HCT116 (cell line): ENCODE results near the gene SAMD10.

ENCODE experiments used
- CEBPB ChIP-seq: IDR thresholded peaks from 2 replicates; pipeline ENCODE4 v1.6.1; 2012; ENCODE audit warnings: low read depth
- EZH2 ChIP-seq: fragments of 200-600 bp; sonication (generic); IDR thresholded peaks from 2 replicates; pipeline ENCODE4 v1.6.1; 2017; ENCODE audit warnings: antibody characterized with exemption, mixed run types
- EZH2phosphoT487 ChIP-seq: fragments of 200-600 bp; IDR thresholded peaks from 2 replicates; pipeline ENCODE4 v1.6.1; 2018; ENCODE audit warnings: antibody characterized with exemption, borderline replicate concordance
- POLR2A ChIP-seq: IDR thresholded peaks from 2 replicates; pipeline ENCODE4 v1.7.0; 2011; ENCODE audit warnings: borderline replicate concordance; ENCODE audit not compliant: insufficient read depth, insufficient read length; ENCODE audit errors: extremely low read depth
- POLR2AphosphoS5 ChIP-seq: IDR thresholded peaks from 2 replicates; pipeline ENCODE4 v1.6.1; 2011; ENCODE audit warnings: mild to moderate bottlenecking, low read depth, low read length, moderate library complexity
- TF ChIP-seq, protein P1 (sequence below): IDR thresholded peaks from 2 replicates; pipeline ENCODE4 v1.6.1; 2012; ENCODE audit warnings: low read depth
- TF ChIP-seq, protein P2 (sequence below), 3 experiments: fragments of 200-600 bp in 1 of 3; sonication (generic) in 1 of 3; IDR thresholded peaks in 2 of 3; conservative IDR thresholded peaks in 1 of 3; 2 replicates each; pipeline ENCODE4 v1.5.1; 2012 to 2017; ENCODE audit warnings: low read depth in 2 of 3, low read length in 2 of 3, antibody characterized with exemption in 1 of 3, borderline replicate concordance in 1 of 3, control low read depth in 1 of 3, mild to moderate bottlenecking in 1 of 3, mixed read lengths in 1 of 3, mixed run types in 1 of 3, moderate library complexity in 1 of 3; ENCODE audit not compliant: insufficient read depth in 1 of 3

DNA sequence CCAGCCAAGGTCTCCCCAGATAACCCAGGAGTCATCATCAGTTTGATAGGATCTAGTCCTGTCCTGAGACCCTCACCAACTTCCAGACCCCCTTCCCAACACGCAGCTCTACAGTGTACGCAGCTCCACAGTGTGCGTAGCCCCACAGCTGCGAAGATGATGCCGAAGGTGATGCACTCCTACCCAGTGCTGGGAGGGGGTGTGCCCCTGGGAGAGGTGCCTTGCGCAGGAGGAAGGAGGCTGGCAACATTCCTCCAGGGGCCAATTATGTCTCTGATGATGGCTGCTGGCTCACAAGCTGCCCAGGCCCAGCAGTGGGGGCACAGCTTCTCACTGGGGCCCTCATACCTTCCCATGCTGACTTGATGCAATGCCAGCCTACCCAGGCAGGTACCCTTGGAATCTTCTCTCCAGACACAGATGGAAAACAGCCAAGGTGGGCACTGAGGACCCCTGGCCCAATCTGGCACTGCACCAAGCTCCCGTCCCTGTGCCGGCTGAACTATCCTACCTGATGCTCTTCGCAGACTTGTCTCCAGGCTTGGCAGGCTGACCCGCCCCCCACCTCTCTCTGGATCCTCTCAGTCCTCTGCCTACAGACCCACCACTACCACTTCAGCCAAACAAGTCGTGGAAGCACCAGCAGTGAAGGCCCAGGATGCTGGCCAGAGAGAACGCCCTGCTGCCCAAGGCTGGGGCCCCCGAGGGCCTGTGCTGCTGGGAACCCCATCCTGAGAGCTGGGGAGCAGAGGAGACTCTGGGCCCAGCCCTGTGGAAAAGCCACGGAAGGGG lies 11.1 kb downstream of the SAMD10 start:
- TF ChIP-seq, protein P1, sequence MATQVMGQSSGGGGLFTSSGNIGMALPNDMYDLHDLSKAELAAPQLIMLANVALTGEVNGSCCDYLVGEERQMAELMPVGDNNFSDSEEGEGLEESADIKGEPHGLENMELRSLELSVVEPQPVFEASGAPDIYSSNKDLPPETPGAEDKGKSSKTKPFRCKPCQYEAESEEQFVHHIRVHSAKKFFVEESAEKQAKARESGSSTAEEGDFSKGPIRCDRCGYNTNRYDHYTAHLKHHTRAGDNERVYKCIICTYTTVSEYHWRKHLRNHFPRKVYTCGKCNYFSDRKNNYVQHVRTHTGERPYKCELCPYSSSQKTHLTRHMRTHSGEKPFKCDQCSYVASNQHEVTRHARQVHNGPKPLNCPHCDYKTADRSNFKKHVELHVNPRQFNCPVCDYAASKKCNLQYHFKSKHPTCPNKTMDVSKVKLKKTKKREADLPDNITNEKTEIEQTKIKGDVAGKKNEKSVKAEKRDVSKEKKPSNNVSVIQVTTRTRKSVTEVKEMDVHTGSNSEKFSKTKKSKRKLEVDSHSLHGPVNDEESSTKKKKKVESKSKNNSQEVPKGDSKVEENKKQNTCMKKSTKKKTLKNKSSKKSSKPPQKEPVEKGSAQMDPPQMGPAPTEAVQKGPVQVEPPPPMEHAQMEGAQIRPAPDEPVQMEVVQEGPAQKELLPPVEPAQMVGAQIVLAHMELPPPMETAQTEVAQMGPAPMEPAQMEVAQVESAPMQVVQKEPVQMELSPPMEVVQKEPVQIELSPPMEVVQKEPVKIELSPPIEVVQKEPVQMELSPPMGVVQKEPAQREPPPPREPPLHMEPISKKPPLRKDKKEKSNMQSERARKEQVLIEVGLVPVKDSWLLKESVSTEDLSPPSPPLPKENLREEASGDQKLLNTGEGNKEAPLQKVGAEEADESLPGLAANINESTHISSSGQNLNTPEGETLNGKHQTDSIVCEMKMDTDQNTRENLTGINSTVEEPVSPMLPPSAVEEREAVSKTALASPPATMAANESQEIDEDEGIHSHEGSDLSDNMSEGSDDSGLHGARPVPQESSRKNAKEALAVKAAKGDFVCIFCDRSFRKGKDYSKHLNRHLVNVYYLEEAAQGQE = no peak
- TF ChIP-seq EZH2phosphoT487 = no peak
- TF ChIP-seq, protein P2, sequence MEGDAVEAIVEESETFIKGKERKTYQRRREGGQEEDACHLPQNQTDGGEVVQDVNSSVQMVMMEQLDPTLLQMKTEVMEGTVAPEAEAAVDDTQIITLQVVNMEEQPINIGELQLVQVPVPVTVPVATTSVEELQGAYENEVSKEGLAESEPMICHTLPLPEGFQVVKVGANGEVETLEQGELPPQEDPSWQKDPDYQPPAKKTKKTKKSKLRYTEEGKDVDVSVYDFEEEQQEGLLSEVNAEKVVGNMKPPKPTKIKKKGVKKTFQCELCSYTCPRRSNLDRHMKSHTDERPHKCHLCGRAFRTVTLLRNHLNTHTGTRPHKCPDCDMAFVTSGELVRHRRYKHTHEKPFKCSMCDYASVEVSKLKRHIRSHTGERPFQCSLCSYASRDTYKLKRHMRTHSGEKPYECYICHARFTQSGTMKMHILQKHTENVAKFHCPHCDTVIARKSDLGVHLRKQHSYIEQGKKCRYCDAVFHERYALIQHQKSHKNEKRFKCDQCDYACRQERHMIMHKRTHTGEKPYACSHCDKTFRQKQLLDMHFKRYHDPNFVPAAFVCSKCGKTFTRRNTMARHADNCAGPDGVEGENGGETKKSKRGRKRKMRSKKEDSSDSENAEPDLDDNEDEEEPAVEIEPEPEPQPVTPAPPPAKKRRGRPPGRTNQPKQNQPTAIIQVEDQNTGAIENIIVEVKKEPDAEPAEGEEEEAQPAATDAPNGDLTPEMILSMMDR (IDR thresholded peaks at IDR 0.05 in 2 of 3, conservative IDR thresholded peaks at IDR 0.05 in 1 of 3; ENCODE audit: borderline replicate concordance in 1 of 3, insufficient read depth in 1 of 3, low read depth in 2 of 3, low read length in 2 of 3) = no peak
- no peak for TF ChIP-seq EZH2
- no peak for TF ChIP-seq POLR2A
- TF ChIP-seq CEBPB = no peak
- TF ChIP-seq POLR2AphosphoS5 = no peak
